CD8-positive, alpha-beta memory T cell (primary cell): ENCODE measurements around the gene TSPAN15. TPM values are rescaled to one million over a fixed set of nuclear protein-coding genes. Genes with fewer than 3 reads are reported as not detected.
A peak's percentile ranks its signal among the peaks of the same experiment; 100 is the strongest.
"Not testable (repeated sequence)": the region's sequence is repeated elsewhere in the genome, so short reads cannot be mapped to it uniquely, and the experiment has no call there.

Source experiments
- CTCF ChIA-PET: fragments of 350-600 bp; sonication (Branson Sonifier 250); formaldehyde crosslinking; loops from one replicate; lab custom pipeline; 2021; ENCODE audit warnings: antibody characterized with exemption; lab: Charles Lee
- POLR2A ChIA-PET: fragments of 350-600 bp; sonication (Branson Sonifier 250); formaldehyde crosslinking; loops from one replicate; lab custom pipeline; 2021; ENCODE audit warnings: antibody characterized with exemption; lab: Charles Lee
- DNase-seq, 5 donors: peaks; one replicate each; pipeline versions ENCODE4 v3.0.0 to v3.0.0-alpha.2; 2020 to 2022; ENCODE audit warnings: mixed read lengths in 1 of 5
- H3K27ac ChIP-seq: one replicate; pipeline ENCODE4 v1.7.0; 2013; ENCODE audit warnings: low read depth, mild to moderate bottlenecking, low read length, moderate library complexity
- H3K27me3 ChIP-seq: 2 replicates; pipeline ENCODE4 v1.7.0; 2013; ENCODE audit warnings: low read length, mild to moderate bottlenecking; ENCODE audit not compliant: insufficient read depth, poor library complexity, severe bottlenecking
- H3K36me3 ChIP-seq: 2 replicates; pipeline ENCODE4 v1.7.0; 2013; ENCODE audit warnings: mild to moderate bottlenecking, low read length, moderate library complexity; ENCODE audit not compliant: insufficient read depth
- H3K4me1 ChIP-seq: 2 replicates; pipeline ENCODE4 v1.7.0; 2013; ENCODE audit warnings: mild to moderate bottlenecking, low read length, moderate library complexity; ENCODE audit not compliant: insufficient read depth
- H3K4me3 ChIP-seq: 2 replicates; pipeline ENCODE4 v1.7.0; 2013; ENCODE audit warnings: mild to moderate bottlenecking, low read length
- H3K9me3 ChIP-seq: 2 replicates; pipeline ENCODE4 v1.7.0; 2013; ENCODE audit warnings: mild to moderate bottlenecking, low read length
- H3K27ac Mint-ChIP-seq, 8 donors: one replicate each; pipeline ENCODE4 v1.8.0; 2020 to 2021; ENCODE audit warnings: mixed read lengths in 8 of 8, mild to moderate bottlenecking in 6 of 8, inconsistent platforms in 3 of 8, moderate library complexity in 3 of 8
- H3K27me3 Mint-ChIP-seq, 2 donors: one replicate each; pipeline ENCODE4 v1.8.0; 2020 to 2021; ENCODE audit warnings: mixed read lengths in 2 of 2, mild to moderate bottlenecking in 1 of 2, moderate library complexity in 1 of 2
- H3K36me3 Mint-ChIP-seq, 3 donors: one replicate each; pipeline ENCODE4 v1.8.0; 2020 to 2021; ENCODE audit warnings: mixed read lengths in 3 of 3, inconsistent platforms in 1 of 3, mild to moderate bottlenecking in 1 of 3
- H3K4me1 Mint-ChIP-seq, 3 donors: one replicate each; pipeline ENCODE4 v1.8.0; 2020 to 2021; ENCODE audit warnings: mixed read lengths in 3 of 3, inconsistent platforms in 1 of 3, mild to moderate bottlenecking in 1 of 3
- H3K4me3 Mint-ChIP-seq, 7 donors: one replicate each; pipeline ENCODE4 v1.8.0; 2020 to 2021; ENCODE audit warnings: mixed read lengths in 7 of 7, mild to moderate bottlenecking in 6 of 7, moderate library complexity in 4 of 7, inconsistent platforms in 2 of 7
- H3K9me3 Mint-ChIP-seq, 5 donors: one replicate each; pipeline ENCODE4 v1.8.0; 2020 to 2022; ENCODE audit warnings: mixed read lengths in 5 of 5, mild to moderate bottlenecking in 3 of 5, moderate library complexity in 2 of 5, inconsistent platforms in 1 of 5
- polyA plus RNA-seq: library from polyadenylated mRNA; unstranded; fragments of 300-500 nt; fragmentation: Illumina TruSeq; gene quantifications from one replicate; pipeline ENCODE4 v1.2.3, GENCODE V29; 2021
- total RNA-seq, 2 experiments: library from RNA; stranded (reverse); gene quantifications; one replicate each; pipeline ENCODE4 v1.2.3, GENCODE V29; 2021

The TSPAN15 gene
- total and polyA plus RNA-seq, 3 experiments from 2014 or later: 1.4 to 20.2 (median 2.4) TPM

DNA sequence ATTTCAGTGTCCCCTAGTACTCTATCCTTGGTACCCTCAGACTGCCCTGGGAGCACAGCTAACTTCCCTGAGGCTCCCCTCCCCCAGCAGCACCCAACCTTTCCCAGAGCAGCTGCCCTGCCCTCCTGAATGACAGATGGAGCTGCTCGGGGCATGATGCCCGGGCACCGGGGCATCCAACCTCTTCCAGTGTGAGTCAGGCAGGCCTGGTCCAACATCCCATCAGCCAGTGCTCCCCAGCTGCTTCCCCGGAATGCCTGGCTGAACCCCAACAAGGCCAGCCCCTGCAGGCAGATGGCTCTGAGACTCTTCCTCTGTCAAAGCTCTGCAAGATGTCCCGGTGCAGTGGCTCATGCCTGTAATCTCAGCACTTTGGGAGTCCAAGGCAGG lies 11.9 kb upstream of the TSPAN15 start:
- H3K4me3 Mint-ChIP-seq: no peak overlapping the region
- Histone ChIP-seq H3K36me3 (no peaks in the 10 kb centered on the region), H3K27ac (no peak overlapping the region), H3K27me3 (no peaks in the 10 kb centered on the region), H3K9me3 (no peaks in the 10 kb centered on the region), H3K4me1 (no peaks in the 10 kb centered on the region), H3K4me3 (no peak overlapping the region)
- no peaks in the 10 kb centered on the region for H3K4me1 Mint-ChIP-seq
- CTCF ChIA-PET: interaction anchor here (1.7 kb wide), 1 partner anchor 11 kb away, joined by 8 read pairs; no protein-coding TSS in a partner anchor
- no peaks in the 10 kb centered on the region for H3K9me3 Mint-ChIP-seq
- POLR2A ChIA-PET: no interaction called here
- no peak for DNase-seq
- peaks cover 8 to 10% of the 10 kb centered on the region in 2 donors for H3K27me3 Mint-ChIP-seq
- no peak overlapping the region for H3K27ac Mint-ChIP-seq
- peaks cover 0 to 2% (median 0%) of the 10 kb centered on the region in 3 donors for H3K36me3 Mint-ChIP-seq

DNA sequence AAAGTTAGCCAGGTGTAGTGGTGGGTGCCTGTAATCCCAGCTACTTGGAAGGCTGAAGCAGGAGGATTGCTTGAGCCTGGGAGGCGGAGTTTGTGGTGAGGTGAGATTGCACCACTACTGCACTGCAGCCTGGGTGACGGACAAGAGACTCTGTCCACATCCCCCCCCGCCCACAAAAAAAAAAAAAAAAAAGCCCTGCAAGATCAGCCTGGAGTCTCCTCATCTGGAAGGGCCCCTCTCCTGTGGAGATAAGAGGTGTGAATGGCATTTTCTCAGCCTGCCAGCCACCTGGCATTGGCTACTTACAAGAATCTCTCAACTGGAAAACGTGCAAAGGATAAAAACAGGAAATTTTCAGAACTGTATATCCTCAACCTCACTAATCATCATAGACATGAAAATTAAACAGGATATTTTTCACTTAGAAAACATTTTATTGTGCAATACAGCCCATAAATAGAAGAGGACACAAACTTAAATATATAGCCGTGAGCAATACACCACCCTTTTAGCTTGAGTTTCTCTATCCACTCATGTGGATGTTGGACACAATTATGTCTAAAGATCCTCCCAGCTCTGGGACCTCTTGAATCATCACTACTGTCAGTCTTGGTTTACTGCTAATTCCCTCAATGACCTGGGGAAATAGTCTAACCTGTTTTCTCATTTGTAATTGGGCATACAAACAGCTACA lies 11.3 kb upstream of the TSPAN15 start:
- CTCF ChIA-PET: interaction anchor here (1.5 to 1.7 kb wide), 2 partner anchors 10 to 27 kb away, joined by 3 to 8 read pairs; no protein-coding TSS in a partner anchor
- Mint-ChIP-seq H3K27ac (no peak overlapping the region), H3K36me3 (peaks cover 0 to 2% (median 0%) of the 10 kb centered on the region in 3 donors), H3K9me3 (no peaks in the 10 kb centered on the region), H3K27me3 (peaks cover 10% of the 10 kb centered on the region in 2 donors), H3K4me1 (no peaks in the 10 kb centered on the region), H3K4me3 (no peak overlapping the region)
- Histone ChIP-seq H3K4me3 (no peak overlapping the region), H3K9me3 (no peaks in the 10 kb centered on the region), H3K36me3 (no peaks in the 10 kb centered on the region), H3K27me3 (no peaks in the 10 kb centered on the region), H3K4me1 (no peaks in the 10 kb centered on the region), H3K27ac (no peak overlapping the region)
- POLR2A ChIA-PET: no interaction called here
- DNase-seq: no peak

DNA sequence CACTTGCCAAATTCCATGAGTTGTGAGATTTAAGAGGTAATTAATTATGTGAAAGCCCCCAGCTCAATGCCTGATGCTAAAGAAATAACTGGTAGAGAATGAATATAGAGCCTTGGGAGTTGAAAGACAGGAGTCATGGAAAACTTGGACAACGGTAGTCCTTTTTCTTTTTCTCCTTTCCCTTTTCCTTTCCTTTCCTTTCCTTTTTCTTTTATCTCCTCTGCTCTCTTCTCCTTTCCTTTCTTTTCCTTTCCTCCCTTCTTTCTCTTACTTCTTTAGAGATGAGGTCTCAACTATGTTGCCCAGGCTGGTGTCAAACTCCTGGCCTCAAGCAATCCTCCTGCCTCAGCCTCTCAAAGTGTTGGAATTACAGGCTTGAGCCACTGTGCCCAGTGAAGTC lies 7.9 kb upstream of the TSPAN15 start:
- H3K9me3 Mint-ChIP-seq: no peaks in the 10 kb centered on the region
- ChIA-PET POLR2A (no interaction called here), CTCF (interaction anchor here (0.7 kb wide), 1 partner anchor 186 kb away, joined by 3 read pairs; no protein-coding TSS in a partner anchor)
- H3K27me3 Mint-ChIP-seq: peaks cover 4 to 8% of the 10 kb centered on the region in 2 donors
- no peaks in the 10 kb centered on the region for H3K4me1 Mint-ChIP-seq
- H3K4me3 Mint-ChIP-seq: no peak overlapping the region
- H3K36me3 Mint-ChIP-seq: no peaks in the 10 kb centered on the region
- no peak overlapping the region for H3K27ac Mint-ChIP-seq
- no peak for DNase-seq
- H3K4me1 ChIP-seq: no peaks in the 10 kb centered on the region
- no peaks in the 10 kb centered on the region for H3K36me3 ChIP-seq
- no peaks in the 10 kb centered on the region for H3K27me3 ChIP-seq
- H3K27ac ChIP-seq: no peak overlapping the region
- no peak overlapping the region for H3K4me3 ChIP-seq
- H3K9me3 ChIP-seq: no peaks in the 10 kb centered on the region

DNA sequence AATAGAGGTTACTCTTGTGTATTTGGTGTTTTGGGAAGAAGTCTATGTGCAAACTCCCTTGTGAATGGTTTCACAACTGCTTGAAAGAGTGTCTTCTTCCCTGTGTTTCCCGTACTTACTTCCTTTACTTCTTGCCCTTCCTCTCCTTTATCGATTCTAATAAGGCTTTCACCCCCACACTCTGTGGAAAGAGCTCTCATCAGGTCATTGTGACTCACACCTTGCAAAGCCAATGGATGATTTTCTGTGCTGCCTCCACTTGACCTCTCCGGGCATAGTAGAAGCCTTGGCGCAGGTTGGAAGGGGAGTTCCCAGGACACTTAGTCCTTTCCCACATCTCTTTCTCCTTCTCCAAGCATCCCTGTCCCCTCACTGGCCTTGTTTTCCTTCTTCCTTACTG lies 6.2 kb upstream of the TSPAN15 start:
- H3K27me3 ChIP-seq: no peaks in the 10 kb centered on the region
- no peak overlapping the region for H3K4me3 Mint-ChIP-seq
- no peak for DNase-seq
- no peak overlapping the region for H3K27ac Mint-ChIP-seq
- POLR2A ChIA-PET: no interaction called here
- H3K9me3 Mint-ChIP-seq: no peaks in the 10 kb centered on the region
- CTCF ChIA-PET: no interaction called here
- no peaks in the 10 kb centered on the region for H3K9me3 ChIP-seq
- H3K4me1 Mint-ChIP-seq: peaks cover 5% of the 10 kb centered on the region in 3 donors
- no peak overlapping the region for H3K4me3 ChIP-seq
- H3K27me3 Mint-ChIP-seq: peaks cover 4 to 6% of the 10 kb centered on the region in 2 donors
- H3K36me3 ChIP-seq: no peaks in the 10 kb centered on the region
- H3K4me1 ChIP-seq: no peaks in the 10 kb centered on the region
- H3K36me3 Mint-ChIP-seq: no peaks in the 10 kb centered on the region
- no peak overlapping the region for H3K27ac ChIP-seq

DNA sequence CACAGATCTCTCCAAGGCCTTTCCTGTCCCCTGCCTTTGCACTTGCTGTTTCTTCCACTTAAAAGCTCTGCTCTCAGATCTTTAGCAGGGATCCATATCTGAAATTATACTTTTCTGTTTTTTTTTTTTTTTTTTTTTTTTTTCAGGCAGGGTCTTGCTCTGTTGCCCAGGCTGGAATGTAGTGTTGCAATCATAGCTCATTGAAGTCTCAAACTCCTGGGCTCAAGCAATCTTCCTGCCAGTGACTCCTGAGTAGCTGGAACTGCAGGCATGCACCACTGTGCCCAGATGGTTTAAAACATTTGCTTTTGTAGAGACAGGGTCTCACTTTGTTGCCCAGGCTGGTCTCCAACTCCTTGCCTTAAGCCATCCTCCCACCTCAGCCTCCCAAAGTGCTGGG lies 5.0 kb upstream of the TSPAN15 start:
- Histone ChIP-seq H3K36me3 (no peaks in the 10 kb centered on the region), H3K4me1 (peaks cover 5% of the 10 kb centered on the region), H3K9me3 (no peaks in the 10 kb centered on the region), H3K27me3 (no peaks in the 10 kb centered on the region), H3K4me3 (no peak overlapping the region), H3K27ac (no peak overlapping the region)
- H3K9me3 Mint-ChIP-seq: no peaks in the 10 kb centered on the region
- ChIA-PET POLR2A (interaction anchor here (0.6 kb wide), 1 partner anchor 207 kb away, joined by 8 read pairs; no protein-coding TSS in a partner anchor), CTCF (interaction anchor here (0.7 kb wide), 1 partner anchor 269 kb away, joined by 3 read pairs; no protein-coding TSS in a partner anchor)
- DNase-seq: no peak
- H3K4me1 Mint-ChIP-seq: peaks cover 9 to 10% (median 10%) of the 10 kb centered on the region in 3 donors
- H3K27ac Mint-ChIP-seq: no peak overlapping the region
- no peaks in the 10 kb centered on the region for H3K36me3 Mint-ChIP-seq
- peaks cover 4% of the 10 kb centered on the region in 2 donors for H3K27me3 Mint-ChIP-seq
- no peak overlapping the region for H3K4me3 Mint-ChIP-seq

DNA sequence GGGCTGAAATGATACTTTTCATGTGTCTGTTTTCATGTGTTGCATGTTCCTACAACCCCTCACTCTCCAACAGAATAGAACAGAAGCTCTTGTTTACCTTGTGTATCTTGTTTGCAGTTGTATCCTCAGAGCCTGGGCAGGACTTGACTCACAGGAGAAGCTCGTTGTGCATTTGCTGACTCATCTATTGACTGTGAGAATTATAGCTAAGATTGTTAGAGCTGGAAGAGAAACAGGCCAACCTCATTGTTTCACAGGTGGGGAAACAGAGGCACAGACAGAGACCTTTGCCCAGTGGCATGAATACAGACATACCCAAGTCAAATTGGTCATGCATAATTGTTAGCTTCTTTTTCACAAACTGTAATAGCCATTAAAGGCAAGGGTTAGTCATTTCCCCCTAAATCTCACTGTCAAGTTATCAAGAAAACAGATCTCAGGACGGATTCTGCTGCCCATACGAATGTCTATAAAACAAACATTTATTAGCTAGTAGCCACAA lies 4.6 kb upstream of the TSPAN15 start:
- Histone ChIP-seq H3K4me1 (peaks cover 5% of the 10 kb centered on the region), H3K27ac (no peak overlapping the region), H3K4me3 (no peak overlapping the region), H3K27me3 (no peaks in the 10 kb centered on the region), H3K9me3 (no peaks in the 10 kb centered on the region), H3K36me3 (no peaks in the 10 kb centered on the region)
- Mint-ChIP-seq H3K9me3 (no peaks in the 10 kb centered on the region), H3K27me3 (peaks cover 2 to 4% of the 10 kb centered on the region in 2 donors), H3K4me1 (peaks cover 9 to 12% (median 11%) of the 10 kb centered on the region in 3 donors), H3K27ac (no peak overlapping the region), H3K4me3 (no peak overlapping the region), H3K36me3 (no peaks in the 10 kb centered on the region)
- ChIA-PET POLR2A (interaction anchor here (0.6 kb wide), 1 partner anchor 206 kb away, joined by 8 read pairs; no protein-coding TSS in a partner anchor), CTCF (interaction anchor here (0.7 kb wide), 1 partner anchor 269 kb away, joined by 3 read pairs; no protein-coding TSS in a partner anchor)
- DNase-seq: no peak

DNA sequence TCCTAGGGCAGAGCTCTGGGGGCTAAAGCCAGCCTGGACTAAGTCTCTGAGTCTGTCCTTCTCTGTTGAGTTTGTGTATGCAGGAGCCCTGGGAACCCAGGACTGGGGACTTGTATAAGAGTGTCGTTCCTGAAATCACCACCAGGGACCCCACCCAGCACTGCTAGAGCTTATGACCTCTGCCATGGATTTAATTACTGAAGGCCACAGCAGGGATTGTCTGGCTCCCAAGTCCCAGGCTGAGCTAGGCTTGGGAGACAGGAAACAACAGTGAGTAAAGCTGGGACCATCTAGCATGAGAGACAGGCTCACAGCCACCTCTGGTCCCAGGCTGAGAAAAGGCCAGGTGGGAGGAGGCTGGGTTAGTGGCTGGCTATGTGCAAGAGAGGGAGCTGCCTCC lies 1.4 kb upstream of the TSPAN15 start:
- peak overlapping the region in 5 of 7 donors; percentile 35 to 73 (median 52) for H3K4me3 Mint-ChIP-seq
- CTCF ChIA-PET: interaction anchor here (0.7 to 3.0 kb wide), 8 partner anchors 7 to 197 kb away, joined by 3 to 9 read pairs (median 7); no protein-coding TSS in a partner anchor
- Histone ChIP-seq H3K36me3 (no peaks in the 10 kb centered on the region), H3K4me1 (peaks cover 5% of the 10 kb centered on the region), H3K4me3 (no peak overlapping the region), H3K27ac (no peak overlapping the region), H3K27me3 (no peaks in the 10 kb centered on the region), H3K9me3 (no peaks in the 10 kb centered on the region)
- DNase-seq: peak; percentile 15 to 54 (median 34)
- H3K27me3 Mint-ChIP-seq: peaks cover 6 to 7% of the 10 kb centered on the region in 2 donors
- peaks cover 19 to 31% (median 24%) of the 10 kb centered on the region in 3 donors for H3K4me1 Mint-ChIP-seq
- no peaks in the 10 kb centered on the region for H3K36me3 Mint-ChIP-seq
- H3K27ac Mint-ChIP-seq: peak overlapping the region in 6 of 8 donors; percentile 8 to 85 (median 37)
- H3K9me3 Mint-ChIP-seq: no peaks in the 10 kb centered on the region
- POLR2A ChIA-PET: no interaction called here

DNA sequence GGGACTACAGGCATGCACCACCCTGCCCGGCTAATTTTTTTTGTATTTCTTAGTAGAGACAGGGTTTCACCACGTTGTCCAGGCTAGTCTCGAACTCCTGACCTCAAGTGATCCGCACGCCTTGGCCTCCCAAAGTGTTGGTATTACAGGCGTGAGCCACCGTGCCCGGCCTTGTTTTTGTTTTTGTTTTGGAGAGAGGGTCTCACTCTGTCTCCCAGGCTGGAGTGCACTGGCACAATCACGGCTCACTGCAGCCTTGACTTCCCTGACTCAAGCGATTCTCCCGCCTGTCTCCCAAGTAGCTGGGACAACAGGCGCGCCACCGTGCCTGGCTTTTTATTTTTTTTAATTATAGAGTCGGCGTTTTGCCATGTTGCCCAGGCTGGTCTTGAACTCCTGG lies 870 bp upstream of the TSPAN15 start:
- H3K4me1 ChIP-seq, H3K27ac ChIP-seq, H3K36me3 Mint-ChIP-seq, H3K36me3 ChIP-seq, H3K9me3 Mint-ChIP-seq, H3K27me3 ChIP-seq, H3K4me3 ChIP-seq, POLR2A ChIA-PET, H3K27me3 Mint-ChIP-seq, H3K9me3 ChIP-seq, DNase-seq: not testable (repeated sequence)
- peak overlapping the region in 3 of 7 donors; percentile 35 to 86 (median 83) for H3K4me3 Mint-ChIP-seq
- H3K4me1 Mint-ChIP-seq: peaks cover 19 to 31% (median 24%) of the 10 kb centered on the region in 3 donors
- H3K27ac Mint-ChIP-seq: peak overlapping the region in 2 of 8 donors; percentile 63 to 86
- CTCF ChIA-PET: interaction anchor here (0.7 to 3.0 kb wide), 8 partner anchors 11 to 196 kb away, joined by 3 to 9 read pairs (median 7); no protein-coding TSS in a partner anchor
